ENCODE measurements around the gene NPIPB6.
"Not testable (repeated sequence)": the region's sequence is repeated elsewhere in the genome, so short reads cannot be mapped to it uniquely, and the experiment has no call there.

NPIPB6 gene

DNA sequence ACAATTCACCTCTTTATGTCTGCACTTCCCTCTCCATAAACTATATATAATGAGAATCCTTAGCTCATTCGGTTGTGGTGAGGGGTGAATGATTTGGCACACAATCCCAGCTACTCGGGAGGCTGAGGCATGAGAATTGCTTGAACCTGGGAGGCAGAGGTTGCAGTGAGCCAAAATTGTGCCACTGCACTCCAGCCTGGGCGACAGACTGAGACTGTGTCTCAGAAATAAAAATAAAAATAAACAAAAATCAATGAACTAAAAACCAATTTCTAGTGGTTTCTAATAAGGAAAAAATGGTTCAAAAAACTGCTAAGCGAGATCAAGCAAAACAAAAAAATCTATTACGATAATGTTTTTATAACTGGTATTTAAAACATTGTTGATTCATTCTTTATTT lies at the start of gene NPIPB6:
NPIPB6 (minus strand) TSS at position 101 of the 400 bp plus-strand sequence. CDS start 686 bp downstream, outside the sequence.
- not testable (repeated sequence) for DNase-seq (ENCODE audit: low read depth in 2 of 2)

DNA sequence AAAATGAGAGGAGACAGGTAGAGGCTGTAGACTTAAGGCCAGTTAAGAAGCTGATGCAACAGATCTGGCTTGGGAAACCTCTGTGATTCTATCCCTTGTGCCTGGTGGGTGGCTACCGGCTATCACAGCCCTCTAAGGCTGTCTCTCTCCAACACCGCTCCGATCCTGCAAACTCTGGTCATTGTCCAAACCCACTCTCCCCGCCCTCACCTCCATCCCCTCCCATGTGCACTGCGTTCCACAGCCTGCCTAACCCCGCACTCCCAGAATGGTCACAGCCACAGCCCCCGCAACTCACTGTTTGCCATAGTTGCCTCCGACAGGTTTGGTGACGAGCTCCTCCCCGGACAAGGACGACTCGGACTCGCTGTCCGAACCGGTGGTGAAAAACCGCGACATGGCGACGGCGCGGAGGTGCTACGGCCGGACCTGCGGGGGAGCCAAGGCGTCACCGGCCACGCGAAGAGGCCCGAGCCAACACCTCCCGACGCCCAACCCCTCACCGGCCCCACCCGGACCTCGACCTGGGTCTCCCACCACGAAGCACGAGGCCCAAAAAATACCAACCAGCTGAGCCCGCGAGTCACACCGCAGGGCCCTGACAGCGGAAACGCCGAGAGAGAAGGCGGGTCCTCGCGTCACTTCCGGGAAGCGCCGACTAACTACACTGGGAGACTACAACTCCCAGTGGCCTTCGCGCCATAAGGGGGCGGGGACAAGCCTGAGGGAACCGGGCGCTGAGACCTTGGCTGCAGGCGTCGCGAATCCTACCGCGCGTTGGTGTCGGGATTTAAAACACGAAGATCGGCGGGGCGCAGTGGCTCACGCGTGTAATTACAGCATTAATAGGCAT lies 40.1 kb upstream of the NPIPB6 start, which contains the start of gene EIF3CL:
EIF3CL (minus strand) TSS at position 622 of the 853 bp plus-strand sequence; CDS start at position 399, 223 bp downstream.
- DNase-seq (ENCODE audit: low read depth in 2 of 2): not testable (repeated sequence)

DNA sequence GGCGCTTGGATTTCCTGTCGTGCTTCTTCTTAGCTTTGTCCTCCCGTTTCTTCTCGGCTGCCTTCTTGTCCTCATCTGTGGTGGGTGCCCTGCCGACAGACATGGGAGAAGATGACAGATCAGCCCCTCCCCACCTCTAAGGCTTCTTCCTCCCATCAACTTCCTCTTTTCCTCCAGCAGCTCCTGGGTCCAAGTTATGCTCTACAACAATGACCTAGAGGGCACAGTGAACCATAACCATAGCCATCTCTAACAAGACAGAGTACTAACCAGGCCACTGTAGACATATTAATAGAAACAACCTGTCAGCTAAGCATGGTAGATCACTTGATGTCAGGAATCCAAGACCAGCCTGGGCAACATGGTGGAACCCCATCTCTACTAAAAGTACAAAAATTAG lies 28.7 kb upstream of the NPIPB6 start:
- not testable (repeated sequence) for DNase-seq (ENCODE audit: low read depth in 2 of 2)

GRCh38 chr16:28382177-28382867 lies 19.0 kb upstream of the NPIPB6 start:
- not testable (repeated sequence) for DNase-seq (ENCODE audit: low read depth in 2 of 2)

GRCh38 chr16:28377822-28378221 lies 14.5 kb upstream of the NPIPB6 start:
- DNase-seq (ENCODE audit: low read depth in 2 of 2): not testable (repeated sequence)

- not testable (repeated sequence) for DNase-seq (ENCODE audit: low read depth in 2 of 2)
Measured at GRCh38 chr16:28377108-28377625, 13.9 kb upstream of the NPIPB6 start.

DNA sequence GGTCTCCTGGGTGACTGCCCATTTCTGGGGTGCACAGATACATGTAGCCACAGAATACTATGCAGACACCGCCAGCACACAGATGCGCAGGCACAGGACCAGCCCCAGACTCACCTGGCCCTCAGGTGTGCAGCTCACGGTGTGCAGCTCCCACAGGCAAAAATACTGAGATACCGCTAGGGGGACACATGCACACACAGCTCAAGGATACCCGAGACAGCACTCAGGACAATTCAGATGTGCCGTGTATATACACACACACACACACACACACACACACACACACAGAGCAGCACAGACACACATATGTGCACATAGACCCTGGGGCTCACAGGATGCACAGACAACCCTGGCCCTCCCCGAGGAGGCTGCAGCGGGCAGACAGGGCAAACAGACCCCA lies 11.8 kb upstream of the NPIPB6 start:
- DNase-seq (ENCODE audit: low read depth in 2 of 2): not testable (repeated sequence)

DNA sequence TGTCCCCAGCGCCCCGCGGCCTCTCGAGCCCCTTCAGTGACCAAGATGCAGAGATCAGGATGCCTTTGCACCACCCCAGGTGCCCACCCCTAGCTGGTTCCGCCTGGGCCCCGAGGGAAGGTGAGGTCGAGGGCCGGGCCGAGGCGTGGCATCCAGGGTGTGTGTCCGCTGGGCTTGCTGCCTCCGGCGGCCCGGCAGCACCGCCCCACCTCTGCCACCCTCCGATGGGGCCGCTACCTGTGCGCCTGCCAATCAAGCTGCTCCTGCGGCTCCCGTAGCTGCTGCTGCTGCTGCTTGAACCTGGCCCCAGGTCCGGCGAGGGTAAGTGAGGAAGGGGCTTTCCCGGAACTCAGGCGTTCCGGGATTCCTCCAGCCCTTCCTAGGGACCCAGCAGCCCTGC lies 11.0 kb upstream of the NPIPB6 start:
- DNase-seq (ENCODE audit: low read depth in 2 of 2): not testable (repeated sequence)

- not testable (repeated sequence) for DNase-seq (ENCODE audit: low read depth in 2 of 2)
Measured at GRCh38 chr16:28367926-28368325, 4.6 kb upstream of the NPIPB6 start.

- DNase-seq (ENCODE audit: low read depth in 2 of 2): peak in 1 of 2 donors; percentile 4
Measured at GRCh38 chr16:28364268-28365173, 1.2 kb upstream of the NPIPB6 start.

DNA sequence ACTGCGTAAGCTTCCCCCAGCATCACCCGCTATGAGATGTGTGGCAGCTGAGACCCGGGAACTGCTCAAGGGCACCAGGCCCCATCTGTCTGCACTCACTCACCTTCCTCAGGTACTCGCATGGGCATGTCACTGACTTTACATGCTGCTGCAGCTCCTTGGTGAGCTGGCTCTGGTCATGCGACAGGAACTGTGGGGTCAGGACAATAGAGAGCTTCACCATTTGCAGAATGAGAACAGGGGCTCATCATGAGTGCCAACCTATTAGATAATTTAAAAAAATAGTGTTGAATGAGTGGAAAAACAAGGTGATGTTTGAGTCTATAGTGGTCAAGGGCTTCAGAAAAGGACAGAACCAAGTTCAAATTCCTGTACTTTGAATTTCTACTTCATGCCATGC lies 708 bp downstream of the NPIPB6 start:
- DNase-seq (ENCODE audit: low read depth in 2 of 2): not testable (repeated sequence)

GRCh38 chr16:28338230-28338629 lies 25.1 kb downstream of the NPIPB6 start:
- not testable (repeated sequence) for DNase-seq (ENCODE audit: low read depth in 2 of 2)

GRCh38 chr16:28336940-28337710 lies 26.2 kb downstream of the NPIPB6 start:
- not testable (repeated sequence) for DNase-seq (ENCODE audit: low read depth in 2 of 2)

DNA sequence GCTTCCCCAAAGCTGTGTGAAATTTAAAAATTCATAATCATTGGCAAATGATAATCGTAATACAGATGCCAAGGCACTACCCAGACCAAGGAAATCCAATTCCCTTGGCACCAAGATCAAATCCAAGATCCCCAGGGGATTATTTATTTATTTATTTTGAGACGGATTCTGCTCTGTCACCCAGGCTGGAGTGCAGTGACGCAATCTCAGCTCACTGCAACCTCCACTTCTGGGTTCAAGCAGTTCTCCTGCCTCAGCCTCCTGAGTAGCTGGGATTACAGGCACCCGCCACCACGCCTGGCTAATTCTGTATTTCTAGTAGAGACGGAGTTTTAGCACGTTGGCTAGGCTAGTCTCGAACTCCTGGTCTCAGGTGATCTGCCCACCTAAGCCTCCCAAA lies 27.6 kb downstream of the NPIPB6 start:
- DNase-seq (ENCODE audit: low read depth in 2 of 2): not testable (repeated sequence)

DNA sequence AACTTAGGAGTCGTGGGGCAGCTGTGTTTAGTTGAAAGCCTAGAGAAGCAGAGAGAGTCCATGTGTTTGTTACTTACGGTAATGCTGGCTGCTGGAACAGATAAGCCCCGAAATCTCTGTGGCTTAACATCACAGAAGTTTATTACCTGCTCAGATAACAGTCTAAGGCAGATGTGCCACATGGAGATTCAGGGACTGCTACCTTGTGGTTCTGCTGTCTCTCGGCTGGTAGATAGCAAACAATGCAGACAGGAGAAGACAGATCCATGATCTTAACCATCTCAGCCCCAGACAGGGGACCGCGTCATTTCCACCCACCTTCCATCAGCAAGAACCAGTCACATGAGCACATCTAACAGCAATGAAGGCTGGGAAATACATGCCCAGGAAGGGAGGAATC lies 30.7 kb downstream of the NPIPB6 start:
- not testable (repeated sequence) for DNase-seq (ENCODE audit: low read depth in 2 of 2)

GRCh38 chr16:28330981-28331380 lies 32.3 kb downstream of the NPIPB6 start:
- DNase-seq (ENCODE audit: low read depth in 2 of 2): not testable (repeated sequence)

DNA sequence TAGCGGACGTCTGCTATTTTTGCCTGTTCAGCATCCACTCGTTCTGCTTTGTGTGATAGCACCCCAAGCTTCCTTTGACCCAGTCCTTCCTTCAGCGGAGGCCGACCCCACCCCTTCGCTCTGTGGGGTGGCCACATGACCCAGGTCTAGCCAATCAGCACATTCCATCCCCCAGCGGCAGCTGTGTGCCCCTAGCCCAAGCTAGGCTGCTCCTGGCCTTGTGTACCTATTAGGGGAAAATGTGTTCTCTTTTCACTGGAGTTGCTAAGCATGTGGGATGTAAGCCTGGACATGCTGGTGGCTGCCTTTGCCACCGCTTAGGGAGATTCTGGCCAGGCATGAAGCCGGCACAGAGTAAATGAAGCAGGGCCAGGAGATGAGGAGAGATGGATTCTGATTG lies 33.1 kb downstream of the NPIPB6 start:
- not testable (repeated sequence) for DNase-seq (ENCODE audit: low read depth in 2 of 2)

- peak; percentile 53 to 61 for DNase-seq (ENCODE audit: low read depth in 2 of 2)
Measured at GRCh38 chr16:28326881-28327610, 36.3 kb downstream of the NPIPB6 start.

GRCh38 chr16:28324887-28325279 lies 38.4 kb downstream of the NPIPB6 start:
- no peak for DNase-seq (ENCODE audit: low read depth in 2 of 2)
